ENCODE data around the gene RIPPLY1. TPM values are rescaled to one million over a fixed set of nuclear protein-coding genes. Genes with fewer than 3 reads are reported as not detected.

The RIPPLY1 gene
- total and polyA plus RNA-seq, 4 donors = not detected

- peaks cover 0 to 16% (median 0%) of the 10 kb centered on the region in 5 donors for H3K4me1 ChIP-seq (ENCODE audit: control insufficient read depth in 5 of 5, insufficient read depth in 5 of 5, low read length in 5 of 5)
- H3K9ac ChIP-seq (ENCODE audit: insufficient read depth in 1 of 2, low read length in 2 of 2) = no peak overlapping the region
- H3K36me3 ChIP-seq (ENCODE audit: control insufficient read depth in 4 of 4, insufficient read depth in 4 of 4, low read length in 4 of 4) = peaks cover 0 to 2% (median 0%) of the 10 kb centered on the region in 4 donors
- H3K27me3 ChIP-seq (ENCODE audit: control insufficient read depth in 3 of 3, insufficient read depth in 3 of 3, low read length in 2 of 3) = peaks cover 4 to 18% (median 17%) of the 10 kb centered on the region in 3 donors
- no peak overlapping the region for H3K4me3 ChIP-seq
- no peaks in the 10 kb centered on the region for H3K9me3 ChIP-seq (ENCODE audit: control insufficient read depth in 4 of 4, insufficient read depth in 3 of 4, low read length in 3 of 4)
- no peak for TF ChIP-seq CTCF (IDR thresholded peaks at IDR 0.05; ENCODE audit: control extremely low read depth, extremely low read depth)
- no peak overlapping the region for H3K27ac ChIP-seq (ENCODE audit: low read depth in 1 of 2, low read length in 1 of 2)
- DNase-seq = peak in 2 of 3 donors; percentile 38 to 53
- no peak for ATAC-seq (ENCODE audit: insufficient read depth, low FRiP score)
- 40 to 55% methylated on average over 4 of the region's 4 CpGs for WGBS, 2 donors
Observed at GRCh38 chrX:106935175-106935574, 32.0 kb upstream of the RIPPLY1 start.

DNA sequence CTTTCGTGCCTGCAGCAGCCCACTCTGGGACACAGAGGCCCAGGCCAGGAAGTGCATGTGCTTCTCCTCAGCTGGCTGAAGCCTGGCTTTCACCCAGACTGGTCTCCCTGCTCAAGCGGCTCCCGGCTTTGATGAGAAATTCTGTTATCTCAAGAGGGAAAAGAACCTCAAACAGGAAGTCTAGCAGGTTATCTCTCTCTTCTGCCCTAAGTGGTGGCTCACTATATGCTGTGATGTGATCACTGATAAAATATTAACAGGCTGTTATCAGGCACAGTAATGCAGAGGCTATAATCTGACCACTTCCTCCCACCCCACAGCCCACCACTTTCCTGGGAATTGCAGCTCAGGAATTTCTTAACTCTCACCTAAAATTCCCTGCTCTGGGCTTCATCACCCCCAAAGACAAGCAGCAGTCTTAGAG, 30.4 kb upstream of the RIPPLY1 start:
- H3K4me1 ChIP-seq (ENCODE audit: control insufficient read depth in 5 of 5, insufficient read depth in 5 of 5, low read length in 5 of 5) = peaks cover 0 to 16% (median 0%) of the 10 kb centered on the region in 5 donors
- no peaks in the 10 kb centered on the region for H3K9me3 ChIP-seq (ENCODE audit: control insufficient read depth in 4 of 4, insufficient read depth in 3 of 4, low read length in 3 of 4)
- DNase-seq (peak; percentile 41 to 75 (median 56)), ATAC-seq (ENCODE audit: insufficient read depth, low FRiP score) (peak; percentile 12)
- 0 to 24% methylated on average over 2 to 3 of the region's 3 CpGs for WGBS, 2 donors
- peaks cover 4 to 21% (median 17%) of the 10 kb centered on the region in 3 donors for H3K27me3 ChIP-seq (ENCODE audit: control insufficient read depth in 3 of 3, insufficient read depth in 3 of 3, low read length in 2 of 3)
- no peak overlapping the region for H3K9ac ChIP-seq (ENCODE audit: insufficient read depth in 1 of 2, low read length in 2 of 2)
- H3K4me3 ChIP-seq = no peak overlapping the region
- peak overlapping the region in 1 of 2 donors; percentile 26 for H3K27ac ChIP-seq (ENCODE audit: low read depth in 1 of 2, low read length in 1 of 2)
- TF ChIP-seq CTCF (IDR thresholded peaks at IDR 0.05; ENCODE audit: control extremely low read depth, extremely low read depth) = no peak
- H3K36me3 ChIP-seq (ENCODE audit: control insufficient read depth in 4 of 4, insufficient read depth in 4 of 4, low read length in 4 of 4) = peaks cover 0 to 2% (median 0%) of the 10 kb centered on the region in 4 donors

DNA sequence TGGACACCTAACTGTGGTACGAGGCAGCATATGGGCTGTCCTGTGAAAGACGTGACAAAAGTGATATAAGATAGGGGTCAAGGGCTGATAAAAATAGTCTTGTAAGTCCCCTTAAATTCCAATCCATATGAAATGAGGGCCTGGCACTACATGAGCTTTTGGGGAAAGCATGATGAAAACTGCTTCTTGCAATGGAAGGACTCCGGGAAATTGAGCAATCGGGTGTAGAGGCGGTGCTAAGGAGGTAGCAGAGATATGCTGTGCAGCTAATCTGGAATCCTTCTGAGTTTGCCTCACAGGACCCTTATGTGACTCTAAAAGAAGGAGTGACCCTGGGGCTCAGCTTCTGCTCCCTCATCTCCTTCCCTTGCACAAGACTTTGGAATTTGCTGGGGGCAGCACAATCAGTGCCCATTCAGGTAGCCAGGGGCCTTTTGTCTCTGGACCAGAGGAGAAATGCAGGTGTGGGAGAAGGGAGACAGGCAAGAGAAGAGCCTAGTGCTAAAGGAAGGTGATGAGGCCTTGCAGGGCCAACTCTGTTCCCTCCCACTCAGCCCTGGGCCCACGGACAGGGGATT, 29.9 kb upstream of the RIPPLY1 start:
- Histone ChIP-seq H3K4me1 (ENCODE audit: control insufficient read depth in 5 of 5, insufficient read depth in 5 of 5, low read length in 5 of 5) (peaks cover 0 to 16% (median 0%) of the 10 kb centered on the region in 5 donors), H3K4me3 (no peak overlapping the region), H3K27me3 (ENCODE audit: control insufficient read depth in 3 of 3, insufficient read depth in 3 of 3, low read length in 2 of 3) (peaks cover 4 to 21% (median 17%) of the 10 kb centered on the region in 3 donors), H3K27ac (ENCODE audit: low read depth in 1 of 2, low read length in 1 of 2) (peak overlapping the region in 1 of 2 donors; percentile 49), H3K36me3 (ENCODE audit: control insufficient read depth in 4 of 4, insufficient read depth in 4 of 4, low read length in 4 of 4) (peaks cover 0 to 2% (median 0%) of the 10 kb centered on the region in 4 donors), H3K9me3 (ENCODE audit: control insufficient read depth in 4 of 4, insufficient read depth in 3 of 4, low read length in 3 of 4) (no peaks in the 10 kb centered on the region), H3K9ac (ENCODE audit: insufficient read depth in 1 of 2, low read length in 2 of 2) (no peak overlapping the region)
- no peak for ATAC-seq (ENCODE audit: insufficient read depth, low FRiP score)
- no peak for TF ChIP-seq CTCF (IDR thresholded peaks at IDR 0.05; ENCODE audit: control extremely low read depth, extremely low read depth)
- WGBS, 2 donors = 49 to 55% methylated on average over 5 to 6 of the region's 6 CpGs
- peak in 2 of 3 donors; percentile 32 to 65 for DNase-seq

Measured in lung (tissue), 12 donors.